Thymus (tissue), 11 donors: ENCODE measurements around the gene ARPP19. TPM values are rescaled to one million over a fixed set of nuclear protein-coding genes. Genes with fewer than 3 reads are reported as not detected.
"Not testable (repeated sequence)": the region's sequence is repeated elsewhere in the genome, so short reads cannot be mapped to it uniquely, and the experiment has no call there.

Source experiments
- DNase-seq, 9 donors: peaks; one replicate each; pipeline ENCODE4 v3.0.0-alpha.2; 2013; ENCODE audit warnings: low spot score in 9 of 9, low read depth in 6 of 9, missing footprints in 1 of 9
- H3K27ac ChIP-seq, 2 donors: one replicate each; pipeline ENCODE4 v1.5.1; 2013; ENCODE audit warnings: control low read depth in 1 of 2, low read depth in 1 of 2, low read length in 1 of 2, mild to moderate bottlenecking in 1 of 2, moderate library complexity in 1 of 2
- H3K27me3 ChIP-seq, 2 donors: one replicate each; pipeline ENCODE4 v1.5.1; 2013; ENCODE audit warnings: low read length in 1 of 2; ENCODE audit not compliant: control insufficient read depth in 2 of 2, insufficient read depth in 1 of 2
- H3K36me3 ChIP-seq, 2 donors: one replicate each; pipeline ENCODE4 v1.5.1; 2013; ENCODE audit warnings: low read length in 1 of 2, mild to moderate bottlenecking in 1 of 2, moderate library complexity in 1 of 2; ENCODE audit not compliant: control insufficient read depth in 2 of 2, insufficient read depth in 2 of 2
- H3K4me1 ChIP-seq, 2 donors: one replicate each; pipeline ENCODE4 v1.5.1; 2013; ENCODE audit warnings: low read length in 2 of 2; ENCODE audit not compliant: control insufficient read depth in 2 of 2, insufficient read depth in 2 of 2
- H3K4me3 ChIP-seq, 2 donors: one replicate each; pipeline ENCODE4 v1.5.1; 2013; ENCODE audit warnings: low read length in 2 of 2, control low read depth in 1 of 2, mild to moderate bottlenecking in 1 of 2
- H3K9me3 ChIP-seq, 2 donors: one replicate each; pipeline ENCODE4 v1.5.1; 2013; ENCODE audit warnings: low read length in 1 of 2, mild to moderate bottlenecking in 1 of 2; ENCODE audit not compliant: control insufficient read depth in 2 of 2, insufficient read depth in 1 of 2
- WGBS: extraction: QIAGEN DNeasy Blood & Tissue Kit; methylation state at CpG from one replicate; pipeline ENCODE4 v1.1.7; 2013; 5-methylcytosine and 5-hydroxymethylcytosine counted together
- polyA plus RNA-seq: library from polyadenylated mRNA; stranded (reverse); fragments of 200-250 nt; gene quantifications from one replicate; pipeline ENCODE4 v1.2.3, GENCODE V29; 2013
- total RNA-seq: library from RNA; stranded (reverse); fragments of 120-200 nt; gene quantifications from one replicate; pipeline ENCODE4 v1.2.4, GENCODE V29; 2013
- donor health status: healthy.

ARPP19 gene
- total and polyA plus RNA-seq, 2 donors: 48.3 to 72.2 TPM

DNA sequence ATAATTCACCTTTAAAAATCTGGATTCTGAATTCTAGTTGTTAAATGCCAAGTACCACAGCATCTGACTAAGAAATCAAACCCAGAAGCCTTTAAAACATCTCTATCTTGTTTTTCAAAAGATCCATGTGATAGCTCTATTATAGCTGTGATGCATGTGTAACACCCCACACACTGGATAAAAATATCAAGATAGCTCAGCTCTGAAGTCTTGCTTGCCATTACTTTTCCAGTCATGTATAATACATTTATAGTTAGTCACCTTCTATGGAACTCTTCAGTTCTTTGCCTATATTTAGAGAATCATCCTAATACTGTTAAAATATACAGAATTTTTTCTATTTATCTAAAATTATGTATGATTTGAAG, 11.6 kb downstream of the ARPP19 start:
- Histone ChIP-seq H3K27me3 (no peaks in the 10 kb centered on the region), H3K36me3 (peaks cover 3 to 13% of the 10 kb centered on the region in 2 donors), H3K27ac (no peak overlapping the region), H3K4me3 (no peak overlapping the region), H3K4me1 (no peaks in the 10 kb centered on the region), H3K9me3 (no peaks in the 10 kb centered on the region)
- no peak for DNase-seq

DNA sequence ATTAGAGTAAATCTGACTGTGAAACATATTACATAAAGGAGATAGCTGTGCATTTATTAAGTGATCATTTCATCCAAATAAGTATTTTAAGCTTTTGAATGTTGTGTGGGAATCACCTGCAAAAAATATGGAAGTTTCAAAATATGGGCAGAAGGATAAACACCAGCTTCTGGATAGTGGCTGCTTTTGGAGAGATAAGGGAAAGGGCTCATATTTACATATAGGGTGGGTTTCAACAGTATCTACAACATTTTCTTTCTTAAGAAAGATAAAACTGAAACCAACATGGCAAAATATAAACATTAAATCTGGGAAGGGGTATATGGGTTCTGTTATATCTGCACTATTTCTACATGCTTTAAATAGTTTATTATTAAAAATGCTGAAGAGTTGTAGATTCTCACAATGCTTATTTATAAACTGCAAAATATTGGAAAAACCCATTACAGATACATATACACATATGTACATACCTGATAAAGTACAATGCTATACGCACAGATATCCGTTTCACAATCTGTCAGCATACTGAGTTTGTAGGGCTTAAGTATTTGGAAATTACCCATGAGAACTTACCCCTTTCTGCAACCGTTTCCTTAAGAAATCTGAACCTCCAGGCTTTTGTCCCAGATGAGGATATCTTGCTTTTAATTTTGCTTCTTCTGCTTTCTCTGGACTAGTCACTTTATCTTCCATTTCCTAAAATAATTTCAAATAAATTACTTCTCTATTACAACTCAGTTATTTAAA, 12.1 kb downstream of the ARPP19 start:
- Histone ChIP-seq H3K27me3 (no peaks in the 10 kb centered on the region), H3K4me1 (no peaks in the 10 kb centered on the region), H3K9me3 (no peaks in the 10 kb centered on the region), H3K27ac (no peak overlapping the region), H3K36me3 (peaks cover 5 to 15% of the 10 kb centered on the region in 2 donors), H3K4me3 (no peak overlapping the region)
- DNase-seq: no peak
- 97% methylated on average over 3 of the region's 3 CpGs for WGBS

DNA sequence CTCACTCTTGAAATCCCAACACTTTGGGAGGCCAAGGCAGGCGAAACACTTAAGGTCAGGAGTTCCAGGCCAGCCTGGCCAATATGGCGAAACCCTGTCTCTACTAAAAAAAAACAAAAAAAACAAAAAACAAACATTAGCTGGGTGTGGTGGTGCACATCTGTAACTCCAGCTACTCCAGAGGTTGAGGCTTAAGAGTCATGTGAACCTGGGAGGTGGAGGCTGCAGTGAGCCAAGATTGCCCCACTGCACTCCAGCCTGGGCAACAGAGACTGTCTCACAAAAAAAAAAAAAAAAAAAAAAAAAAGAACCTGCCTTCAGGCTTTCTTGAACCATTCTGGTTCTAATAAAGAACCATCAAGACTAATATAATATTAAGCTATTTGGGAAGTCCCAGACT, 16.5 kb downstream of the ARPP19 start:
- 69% methylated on average over 2 of the region's 2 CpGs for WGBS
- no peaks in the 10 kb centered on the region for H3K9me3 ChIP-seq
- H3K27ac ChIP-seq: no peak overlapping the region
- no peak for DNase-seq
- H3K4me3 ChIP-seq: no peak overlapping the region
- peaks cover 12 to 32% of the 10 kb centered on the region in 2 donors for H3K36me3 ChIP-seq
- H3K4me1 ChIP-seq: no peaks in the 10 kb centered on the region
- no peaks in the 10 kb centered on the region for H3K27me3 ChIP-seq

DNA sequence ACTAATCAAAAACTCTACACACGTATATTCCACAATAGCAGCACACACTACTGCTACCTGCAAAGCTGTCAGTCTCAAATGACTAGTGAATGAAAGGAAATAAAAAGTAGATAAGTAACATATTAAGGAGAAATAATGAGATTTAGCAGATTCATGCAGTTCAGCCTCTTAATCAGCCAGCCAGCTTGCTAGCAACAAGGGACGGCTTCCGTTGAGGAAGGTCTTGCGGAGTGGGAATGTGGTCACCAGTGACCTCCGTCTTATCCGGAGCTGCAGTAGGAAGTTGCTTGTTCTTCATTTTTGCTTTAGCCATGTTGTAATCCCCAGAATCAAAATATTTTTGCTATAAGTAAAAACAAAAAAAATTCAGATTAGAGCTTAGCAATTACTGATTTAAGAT, 17.1 kb downstream of the ARPP19 start:
- H3K36me3 ChIP-seq: peaks cover 12 to 33% of the 10 kb centered on the region in 2 donors
- 80% methylated on average over 6 of the region's 6 CpGs for WGBS

DNA sequence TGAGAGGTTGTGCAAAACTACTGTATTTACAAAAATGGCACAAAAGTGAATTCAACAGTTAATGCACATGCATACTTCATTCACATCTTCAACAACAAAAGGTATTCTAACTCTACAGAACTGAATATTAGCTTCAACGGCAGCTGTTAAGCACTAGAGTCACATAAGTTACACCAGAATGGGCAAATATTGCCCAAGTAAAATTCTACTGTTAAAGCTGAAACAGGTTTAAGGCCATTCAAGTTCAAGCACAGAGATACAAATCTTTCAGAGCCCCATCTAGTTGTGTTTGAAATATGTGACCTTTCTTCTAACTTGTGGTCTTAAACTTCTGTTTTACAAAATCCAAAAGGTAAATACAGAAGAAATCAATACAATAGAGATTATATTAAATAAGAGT, 17.6 kb downstream of the ARPP19 start:
- not testable (repeated sequence) for H3K27me3 ChIP-seq, H3K27ac ChIP-seq, H3K4me1 ChIP-seq, H3K9me3 ChIP-seq, H3K4me3 ChIP-seq, DNase-seq
- WGBS: 96% methylated on average over 1 of the region's 1 CpG
- H3K36me3 ChIP-seq: peaks cover 18 to 38% of the 10 kb centered on the region in 2 donors

More for the DNA sequence above, 17.1 kb downstream of the ARPP19 start:
- Histone ChIP-seq H3K4me3 (no peak overlapping the region), H3K27me3 (no peaks in the 10 kb centered on the region), H3K4me1 (no peaks in the 10 kb centered on the region), H3K9me3 (no peaks in the 10 kb centered on the region), H3K27ac (no peak overlapping the region)
- no peak for DNase-seq

GRCh38 chr15:52546031-52546751, 22.6 kb downstream of the ARPP19 start:
- Histone ChIP-seq H3K27me3 (no peaks in the 10 kb centered on the region), H3K4me1 (no peaks in the 10 kb centered on the region), H3K36me3 (peaks cover 19 to 27% of the 10 kb centered on the region in 2 donors), H3K4me3 (no peak overlapping the region), H3K27ac (no peak overlapping the region), H3K9me3 (peaks cover 0 to 5% of the 10 kb centered on the region in 2 donors)
- 97% methylated on average over 5 of the region's 5 CpGs for WGBS
- DNase-seq: no peak

- Histone ChIP-seq H3K4me1 (no peaks in the 10 kb centered on the region), H3K4me3 (no peak overlapping the region), H3K9me3 (no peaks in the 10 kb centered on the region), H3K27me3 (no peaks in the 10 kb centered on the region), H3K36me3 (no peaks in the 10 kb centered on the region), H3K27ac (no peak overlapping the region)
- WGBS: 91% methylated on average over 3 of the region's 3 CpGs
- DNase-seq: no peak
Measured at GRCh38 chr15:52540374-52541012, 28.3 kb downstream of the ARPP19 start.

- Histone ChIP-seq H3K4me3 (no peak overlapping the region), H3K36me3 (no peaks in the 10 kb centered on the region), H3K27ac (no peak overlapping the region), H3K9me3 (no peaks in the 10 kb centered on the region), H3K4me1 (no peaks in the 10 kb centered on the region), H3K27me3 (no peaks in the 10 kb centered on the region)
- 96% methylated on average over 8 of the region's 8 CpGs for WGBS
- no peak for DNase-seq
Measured at GRCh38 chr15:52537459-52537858, 31.4 kb downstream of the ARPP19 start.

- 12% methylated on average over 2 of the region's 2 CpGs for WGBS
- Histone ChIP-seq H3K27me3 (peaks cover 0 to 31% of the 10 kb centered on the region in 2 donors), H3K9me3 (no peaks in the 10 kb centered on the region), H3K4me3 (no peak overlapping the region), H3K4me1 (peaks cover 6 to 11% of the 10 kb centered on the region in 2 donors), H3K36me3 (no peaks in the 10 kb centered on the region), H3K27ac (no peak overlapping the region)
- DNase-seq: no peak
Measured at GRCh38 chr15:52532427-52532826, 36.4 kb downstream of the ARPP19 start.
